Measurements from ENCODE around the gene MYB.
A peak's percentile ranks its signal among the peaks of the same experiment; 100 is the strongest.

The MYB gene

GRCh38 chr6:135231469-135231844 is 50.3 kb downstream of the MYB start:
- Histone ChIP-seq H3K4me2 (peak overlapping the region in 4 of 11 experiments; percentile 1 to 43 (median 22); a peak in 6 of 22 replicates), H3K27ac (peak overlapping the region in 1 of 11 experiments; percentile 14; a peak in 1 of 22 replicates), H3K27me3 (no peaks in the 10 kb centered on the region), H3K9ac (no peak overlapping the region), H3K9me3 (replicated peaks in 1 of 11) (peaks cover 0 to 17% (median 0%) of the 10 kb centered on the region in 11 experiments; a peak in 3 of 22 replicates), H3K4me1 (peaks cover 6 to 58% (median 16%) of the 10 kb centered on the region in 10 experiments; a peak in 18 of 20 replicates), H3K36me3 (no peaks in the 10 kb centered on the region), H4K20me1 (no peaks in the 10 kb centered on the region), H3K4me3 (no peak overlapping the region)
- no peak for TF ChIP-seq Cebpa-rat (IDR thresholded peaks at IDR 0.05)

GRCh38 chr6:135233686-135234491 is 52.8 kb downstream of the MYB start:
- Histone ChIP-seq H3K9ac (no peak overlapping the region), H3K36me3 (no peaks in the 10 kb centered on the region), H3K4me3 (no peak overlapping the region), H3K27ac (peak overlapping the region in 1 of 11 experiments; percentile 24; a peak in 1 of 22 replicates), H3K4me1 (peaks cover 11 to 46% (median 22%) of the 10 kb centered on the region in 10 experiments; a peak in 18 of 20 replicates), H3K27me3 (no peaks in the 10 kb centered on the region), H3K4me2 (peak overlapping the region in 10 of 11 experiments; percentile 3 to 64 (median 14); a peak in 14 of 22 replicates), H4K20me1 (no peaks in the 10 kb centered on the region), H3K9me3 (replicated peaks in 1 of 11) (no peaks in the 10 kb centered on the region)
- no peak for TF ChIP-seq Cebpa-rat (IDR thresholded peaks at IDR 0.05)

GRCh38 chr6:135234492-135234780 is 53.3 kb downstream of the MYB start:
- Histone ChIP-seq H4K20me1 (no peaks in the 10 kb centered on the region), H3K4me2 (peak overlapping the region in 4 of 11 experiments; percentile 3 to 64 (median 38); a peak in 5 of 22 replicates)

GRCh38 chr6:135235716-135236115 is 54.6 kb downstream of the MYB start:
- no peaks in the 10 kb centered on the region for H3K27me3 ChIP-seq
- no peak overlapping the region for H3K9ac ChIP-seq
- H3K36me3 ChIP-seq: no peaks in the 10 kb centered on the region
- no peaks in the 10 kb centered on the region for H4K20me1 ChIP-seq
- no peak overlapping the region for H3K4me3 ChIP-seq
- H3K4me1 ChIP-seq: peaks cover 11 to 44% (median 22%) of the 10 kb centered on the region in 10 experiments; a peak in 18 of 20 replicates
- H3K27ac ChIP-seq: no peak overlapping the region
- no peak for TF ChIP-seq Cebpa-rat (IDR thresholded peaks at IDR 0.05)
- no peaks in the 10 kb centered on the region for H3K9me3 ChIP-seq (replicated peaks in 1 of 11)
- H3K4me2 ChIP-seq: peak overlapping the region in 1 of 11 experiments; percentile 58; a peak in 2 of 22 replicates

More at GRCh38 chr6:135234492-135234780, 53.3 kb downstream of the MYB start:
- H3K4me3 ChIP-seq: no peak overlapping the region
- TF ChIP-seq Cebpa-rat (IDR thresholded peaks at IDR 0.05): no peak
- H3K27ac ChIP-seq: no peak overlapping the region
- H3K36me3 ChIP-seq: no peaks in the 10 kb centered on the region
- H3K9ac ChIP-seq: no peak overlapping the region
- H3K27me3 ChIP-seq: no peaks in the 10 kb centered on the region
- peaks cover 11 to 46% (median 22%) of the 10 kb centered on the region in 10 experiments; a peak in 18 of 20 replicates for H3K4me1 ChIP-seq
- H3K9me3 ChIP-seq (replicated peaks in 1 of 11): no peaks in the 10 kb centered on the region

- Histone ChIP-seq H3K4me1 (peaks cover 11 to 38% (median 20%) of the 10 kb centered on the region in 10 experiments; a peak in 18 of 20 replicates), H4K20me1 (no peaks in the 10 kb centered on the region), H3K9ac (no peak overlapping the region), H3K4me2 (peak overlapping the region in 5 of 11 experiments; percentile 1 to 40 (median 15); a peak in 3 of 22 replicates), H3K4me3 (no peak overlapping the region), H3K27me3 (no peaks in the 10 kb centered on the region), H3K36me3 (no peaks in the 10 kb centered on the region), H3K9me3 (replicated peaks in 1 of 11) (peaks cover 0 to 1% (median under 1%) of the 10 kb centered on the region in 11 experiments; a peak in 3 of 22 replicates), H3K27ac (no peak overlapping the region)
- no peak for TF ChIP-seq Cebpa-rat (IDR thresholded peaks at IDR 0.05)
Observed at GRCh38 chr6:135236319-135236718, 55.2 kb downstream of the MYB start.

- Histone ChIP-seq H3K36me3 (no peaks in the 10 kb centered on the region), H3K27ac (no peak overlapping the region), H3K9me3 (replicated peaks in 1 of 11) (peaks cover 0 to 5% (median 4%) of the 10 kb centered on the region in 11 experiments; a peak in 6 of 22 replicates), H3K4me3 (no peak overlapping the region), H3K9ac (no peak overlapping the region), H4K20me1 (no peaks in the 10 kb centered on the region), H3K4me1 (peaks cover 11 to 34% (median 19%) of the 10 kb centered on the region in 10 experiments; a peak in 18 of 20 replicates), H3K27me3 (no peaks in the 10 kb centered on the region), H3K4me2 (peak overlapping the region in 5 of 11 experiments; percentile 1 to 40 (median 15); a peak in 6 of 22 replicates)
- no peak for TF ChIP-seq Cebpa-rat (IDR thresholded peaks at IDR 0.05)
Observed at GRCh38 chr6:135236732-135237131, 55.6 kb downstream of the MYB start.

GRCh38 chr6:135240711-135241110 is 59.6 kb downstream of the MYB start:
- H3K9me3 ChIP-seq (replicated peaks in 1 of 11): peaks cover 0 to 6% (median 5%) of the 10 kb centered on the region in 11 experiments; a peak in 6 of 22 replicates
- no peak overlapping the region for H3K27ac ChIP-seq
- no peaks in the 10 kb centered on the region for H3K36me3 ChIP-seq
- no peak overlapping the region for H3K9ac ChIP-seq
- no peaks in the 10 kb centered on the region for H4K20me1 ChIP-seq
- no peak for TF ChIP-seq Cebpa-rat (IDR thresholded peaks at IDR 0.05)
- H3K4me1 ChIP-seq: peaks cover 1 to 12% (median 10%) of the 10 kb centered on the region in 10 experiments; a peak in 14 of 20 replicates
- no peak overlapping the region for H3K4me2 ChIP-seq
- H3K27me3 ChIP-seq: no peaks in the 10 kb centered on the region
- no peak overlapping the region for H3K4me3 ChIP-seq

- Histone ChIP-seq H3K4me1 (peaks cover 0 to 11% (median 5%) of the 10 kb centered on the region in 10 experiments; a peak in 14 of 20 replicates), H3K4me3 (no peak overlapping the region), H3K27ac (no peak overlapping the region), H3K9ac (no peak overlapping the region), H3K36me3 (no peaks in the 10 kb centered on the region), H3K27me3 (no peaks in the 10 kb centered on the region), H3K9me3 (replicated peaks in 1 of 11) (peaks cover 0 to 18% (median 6%) of the 10 kb centered on the region in 11 experiments; a peak in 8 of 22 replicates), H4K20me1 (no peaks in the 10 kb centered on the region), H3K4me2 (no peak overlapping the region)
- TF ChIP-seq Cebpa-rat (IDR thresholded peaks at IDR 0.05): no peak
Observed at GRCh38 chr6:135243871-135244796, 63.0 kb downstream of the MYB start.
